ENCODE measurements around the gene GLI2. TPM values are rescaled to one million over a fixed set of nuclear protein-coding genes. Genes with fewer than 3 reads are reported as not detected.

Gene GLI2
- total and polyA plus RNA-seq, 12 donors, result 0.37 to 1.7 (median 1.0) TPM

- Histone ChIP-seq H3K27ac (no peak overlapping the region), H3K4me3 (no peak overlapping the region), H3K27me3 (peaks cover 0 to 51% (median 20%) of the 10 kb centered on the region in 7 donors), H3K9me3 (no peaks in the 10 kb centered on the region), H3K4me1 (no peaks in the 10 kb centered on the region), H3K36me3 (no peaks in the 10 kb centered on the region)
- TF ChIP-seq CTCF (IDR thresholded peaks at IDR 0.05), result no peak
- ATAC-seq (no peak), DNase-seq (no peak)
- WGBS, 2 donors, result 64 to 79% methylated on average over 7 of the region's 7 CpGs
- intact Hi-C loops (cut with DNase I), result no loop called here
Observed at GRCh38 chr2:120701096-120701495, 34.6 kb upstream of the GLI2 start.

- DNase-seq (no peak), ATAC-seq (no peak)
- no peaks in the 10 kb centered on the region for H3K36me3 ChIP-seq
- peaks cover 0 to 47% (median 16%) of the 10 kb centered on the region in 7 donors for H3K27me3 ChIP-seq
- no peak for TF ChIP-seq CTCF (IDR thresholded peaks at IDR 0.05)
- no peak overlapping the region for H3K4me3 ChIP-seq
- H3K9me3 ChIP-seq, result no peaks in the 10 kb centered on the region
- intact Hi-C loops (cut with DNase I), result no loop called here
- no peaks in the 10 kb centered on the region for H3K4me1 ChIP-seq
- WGBS, 2 donors, result 70 to 80% methylated on average over 3 of the region's 3 CpGs
- H3K27ac ChIP-seq, result no peak overlapping the region
Observed at GRCh38 chr2:120701499-120701898, 34.2 kb upstream of the GLI2 start.

GRCh38 chr2:120702061-120702460 lies 33.6 kb upstream of the GLI2 start:
- peaks cover 0 to 42% (median 12%) of the 10 kb centered on the region in 7 donors for H3K27me3 ChIP-seq
- 60 to 69% methylated on average over 7 of the region's 7 CpGs for WGBS, 2 donors
- no peak overlapping the region for H3K4me3 ChIP-seq
- ATAC-seq (peak in 1 of 8 donors; percentile 24), DNase-seq (no peak)
- no peaks in the 10 kb centered on the region for H3K9me3 ChIP-seq
- no peak overlapping the region for H3K27ac ChIP-seq
- no peaks in the 10 kb centered on the region for H3K4me1 ChIP-seq
- intact Hi-C loops (cut with DNase I), result no loop called here
- no peak for TF ChIP-seq CTCF (IDR thresholded peaks at IDR 0.05)
- no peaks in the 10 kb centered on the region for H3K36me3 ChIP-seq

- DNase-seq, result no peak
- Histone ChIP-seq H3K27me3 (peaks cover 0 to 34% (median 4%) of the 10 kb centered on the region in 7 donors), H3K9me3 (no peaks in the 10 kb centered on the region), H3K4me1 (no peaks in the 10 kb centered on the region), H3K4me3 (no peak overlapping the region), H3K36me3 (no peaks in the 10 kb centered on the region), H3K27ac (no peak overlapping the region)
- no peak for ATAC-seq
- intact Hi-C loops (cut with DNase I), result no loop called here
- 91 to 96% methylated on average over 13 of the region's 13 CpGs for WGBS, 2 donors
- TF ChIP-seq CTCF (IDR thresholded peaks at IDR 0.05), result no peak
Observed at GRCh38 chr2:120702801-120703200, 32.9 kb upstream of the GLI2 start.

Data from heart right ventricle (tissue), 16 donors.